GM23248 (cell line): ENCODE results near the gene PHYH.

ENCODE experiments used
- EZH2 ChIP-seq: fragments of 200-600 bp; sonication (generic); IDR thresholded peaks from 2 replicates; pipeline ENCODE4 v1.6.1; 2018; ENCODE audit warnings: antibody characterized with exemption, mild to moderate bottlenecking; ENCODE audit not compliant: insufficient read depth, poor library complexity, severe bottlenecking
- EZH2phosphoT487 ChIP-seq: fragments of 200-600 bp; sonication (generic); IDR thresholded peaks from 2 replicates; pipeline ENCODE4 v1.6.1; 2018; ENCODE audit warnings: antibody characterized with exemption, moderate library complexity, mild to moderate bottlenecking, low read depth; ENCODE audit not compliant: insufficient read depth

DNA sequence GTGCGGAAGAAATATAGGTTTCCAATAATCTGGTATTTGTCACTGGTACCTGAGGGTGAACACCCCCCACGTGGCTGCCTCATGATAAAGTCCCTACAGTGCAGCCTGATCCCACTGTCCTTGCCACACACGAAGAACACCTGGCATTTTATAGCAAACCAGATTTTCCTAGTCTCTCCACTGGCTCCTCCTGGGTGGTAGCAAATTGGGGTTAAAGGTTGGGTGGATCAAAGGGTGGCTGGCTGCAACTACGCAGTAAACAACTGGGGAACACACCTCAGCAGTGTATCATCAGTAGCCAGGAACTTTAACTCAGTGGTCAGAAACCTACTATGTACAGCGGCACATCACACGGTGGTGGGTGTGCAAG lies 37.9 kb upstream of the PHYH start:
- TF ChIP-seq EZH2, result no peak
- TF ChIP-seq EZH2phosphoT487, result no peak
